IPS DF 6.9 (cell line): ENCODE measurements around the gene DRGX.

Experiments
- DNase-seq: peaks from one replicate; pipeline ENCODE4 v3.0.0-alpha.2; 2013; ENCODE audit warnings: low read depth, low spot score
- H3K27ac ChIP-seq: one replicate; pipeline ENCODE4 v1.5.1; 2013; ENCODE audit warnings: low read length, control low read depth
- H3K27me3 ChIP-seq: 2 replicates; pipeline ENCODE4 v1.6.1; 2013; ENCODE audit warnings: mild to moderate bottlenecking, low read length; ENCODE audit not compliant: control insufficient read depth, insufficient read depth
- H3K36me3 ChIP-seq: 2 replicates; pipeline ENCODE4 v1.6.1; 2013; ENCODE audit warnings: low read length; ENCODE audit not compliant: control insufficient read depth, insufficient read depth
- H3K4me1 ChIP-seq: 2 replicates; pipeline ENCODE4 v1.6.1; 2013; ENCODE audit warnings: low read length; ENCODE audit not compliant: control insufficient read depth, insufficient read depth
- H3K4me3 ChIP-seq: 2 replicates; pipeline ENCODE4 v1.5.1; 2013; ENCODE audit warnings: mild to moderate bottlenecking, low read length
- H3K9me3 ChIP-seq: 2 replicates; pipeline ENCODE4 v1.6.1; 2013; ENCODE audit warnings: low read length, inconsistent platforms; ENCODE audit not compliant: control insufficient read depth, insufficient read depth
- WGBS: extraction: QIAGEN DNeasy Blood & Tissue Kit; methylation state at CpG from one replicate; pipeline ENCODE4 v1.1.7; 2013; ENCODE audit warnings: mixed read lengths, missing lambda C conversion rate; ENCODE audit not compliant: insufficient read length, insufficient coverage; 5-methylcytosine and 5-hydroxymethylcytosine counted together

The DRGX gene

GRCh38 chr10:49382826-49383225, 13.1 kb downstream of the DRGX start:
- H3K36me3 ChIP-seq, result no peaks in the 10 kb centered on the region
- no peaks in the 10 kb centered on the region for H3K27me3 ChIP-seq
- no peaks in the 10 kb centered on the region for H3K9me3 ChIP-seq
- H3K27ac ChIP-seq, result no peak overlapping the region
- H3K4me1 ChIP-seq, result no peaks in the 10 kb centered on the region
- DNase-seq, result no peak
- no peak overlapping the region for H3K4me3 ChIP-seq
- WGBS, result no CpG with 5 or more reads among the region's 5 CpGs

DNA sequence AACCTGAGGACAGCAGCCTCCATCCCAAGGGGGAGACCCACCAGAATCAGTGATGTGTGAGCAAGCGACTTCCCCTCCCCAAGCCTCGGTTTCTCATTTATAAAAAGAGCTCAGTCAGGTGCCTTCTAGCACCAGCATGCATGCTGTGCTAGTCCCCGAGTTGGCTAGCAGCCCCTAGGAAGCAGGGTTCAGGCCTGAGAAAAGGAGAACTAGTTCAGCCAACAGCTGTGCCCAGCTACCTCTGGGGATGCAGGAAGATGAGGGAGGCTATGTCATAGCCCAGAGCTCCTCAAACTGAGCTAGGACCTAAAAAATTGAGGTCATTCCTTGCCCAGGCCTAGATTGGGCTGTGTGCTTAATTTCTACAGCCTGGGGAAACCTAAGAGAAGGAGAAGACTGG, 13.7 kb downstream of the DRGX start:
- Histone ChIP-seq H3K27me3 (no peaks in the 10 kb centered on the region), H3K4me3 (no peak overlapping the region), H3K27ac (no peak overlapping the region), H3K4me1 (no peaks in the 10 kb centered on the region), H3K36me3 (no peaks in the 10 kb centered on the region), H3K9me3 (no peaks in the 10 kb centered on the region)
- WGBS, result no CpG with 5 or more reads among the region's 3 CpGs
- DNase-seq, result no peak

- H3K36me3 ChIP-seq, result no peaks in the 10 kb centered on the region
- no peak overlapping the region for H3K27ac ChIP-seq
- no peaks in the 10 kb centered on the region for H3K27me3 ChIP-seq
- H3K9me3 ChIP-seq, result no peaks in the 10 kb centered on the region
- no peak for DNase-seq
- no CpG with 5 or more reads among the region's 14 CpGs for WGBS
- no peak overlapping the region for H3K4me3 ChIP-seq
- no peaks in the 10 kb centered on the region for H3K4me1 ChIP-seq
Measured at GRCh38 chr10:49381111-49381900, 14.6 kb downstream of the DRGX start.

GRCh38 chr10:49379596-49380410, 16.1 kb downstream of the DRGX start:
- H3K4me3 ChIP-seq, result no peak overlapping the region
- H3K9me3 ChIP-seq, result no peaks in the 10 kb centered on the region
- no peaks in the 10 kb centered on the region for H3K27me3 ChIP-seq
- no peaks in the 10 kb centered on the region for H3K36me3 ChIP-seq
- WGBS, result no CpG with 5 or more reads among the region's 13 CpGs
- H3K27ac ChIP-seq, result no peak overlapping the region
- H3K4me1 ChIP-seq, result no peaks in the 10 kb centered on the region
- DNase-seq, result no peak

DNA sequence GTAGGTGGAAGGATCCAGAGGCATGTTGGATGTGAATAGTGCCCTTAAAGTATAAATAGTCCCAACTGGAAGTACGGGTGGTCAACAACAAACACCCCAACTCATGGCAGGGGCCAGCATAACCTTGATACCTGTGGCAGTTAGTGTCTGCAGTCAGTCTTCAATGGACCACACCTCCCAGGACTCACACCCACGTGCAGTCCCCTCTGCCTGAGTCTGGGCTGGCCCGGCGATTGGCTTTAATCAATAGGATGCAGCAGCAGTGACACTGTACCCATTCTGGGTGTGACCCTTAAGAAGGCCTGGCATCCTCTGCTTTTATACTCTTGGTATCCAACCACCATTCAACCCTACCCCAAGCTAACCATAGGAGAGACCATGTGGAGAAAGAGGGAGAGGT, 18.6 kb downstream of the DRGX start:
- no CpG with 5 or more reads among the region's 4 CpGs for WGBS
- Histone ChIP-seq H3K27ac (no peak overlapping the region), H3K36me3 (no peaks in the 10 kb centered on the region)

DNA sequence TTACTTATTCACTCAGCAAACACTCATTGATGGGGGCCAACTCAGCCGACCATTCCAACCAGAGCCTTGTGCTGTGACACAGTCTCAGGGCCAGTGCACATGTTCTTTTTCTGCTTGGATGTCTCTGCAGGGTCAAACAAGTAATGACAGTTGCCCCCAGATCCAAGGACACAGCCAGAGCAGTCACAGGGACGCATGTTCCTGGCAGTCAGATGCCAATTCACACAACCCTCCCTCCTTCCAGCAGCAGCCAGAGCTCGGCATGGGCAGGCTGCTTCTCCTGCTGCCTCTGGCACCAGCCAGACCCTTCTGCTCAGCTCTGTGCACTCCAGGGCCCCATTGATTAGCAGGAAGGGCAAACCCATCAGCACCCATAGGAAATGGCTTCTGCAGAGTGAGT, 20.3 kb downstream of the DRGX start:
- Histone ChIP-seq H3K36me3 (no peaks in the 10 kb centered on the region), H3K27ac (no peak overlapping the region), H3K27me3 (no peaks in the 10 kb centered on the region; the same call in 1 of the 2 replicates), H3K4me3 (no peak overlapping the region), H3K9me3 (no peaks in the 10 kb centered on the region), H3K4me1 (no peaks in the 10 kb centered on the region)
- DNase-seq, result no peak
- no CpG with 5 or more reads among the region's 3 CpGs for WGBS

More for the DNA sequence above, 18.6 kb downstream of the DRGX start:
- Histone ChIP-seq H3K4me3 (no peak overlapping the region), H3K27me3 (no peaks in the 10 kb centered on the region; the same call in 1 of the 2 replicates), H3K9me3 (no peaks in the 10 kb centered on the region), H3K4me1 (no peaks in the 10 kb centered on the region)
- no peak for DNase-seq

DNA sequence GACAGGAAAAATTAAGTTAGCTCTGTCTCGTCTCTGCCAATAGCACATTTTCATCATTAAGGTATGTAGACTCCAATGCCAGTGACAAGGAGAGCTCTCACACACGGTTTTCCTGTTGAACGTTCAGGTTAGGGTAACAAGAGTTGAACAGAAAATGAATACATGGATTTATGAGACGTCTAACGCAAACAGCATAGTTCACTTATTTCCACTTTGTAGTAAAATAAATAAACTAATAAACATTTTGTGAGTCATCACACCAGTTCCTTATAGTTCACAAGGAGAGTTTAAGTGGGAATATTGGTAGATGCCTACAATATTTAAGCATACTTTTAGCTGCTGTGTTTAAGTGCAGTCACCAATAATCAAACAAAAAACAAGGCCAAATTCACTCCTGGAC, 21.1 kb downstream of the DRGX start:
- Histone ChIP-seq H3K27me3 (no peaks in the 10 kb centered on the region; the same call in 1 of the 2 replicates), H3K4me3 (no peak overlapping the region), H3K27ac (no peak overlapping the region), H3K4me1 (no peaks in the 10 kb centered on the region), H3K9me3 (no peaks in the 10 kb centered on the region), H3K36me3 (no peaks in the 10 kb centered on the region)
- no CpG with 5 or more reads among the region's 5 CpGs for WGBS
- DNase-seq, result no peak

DNA sequence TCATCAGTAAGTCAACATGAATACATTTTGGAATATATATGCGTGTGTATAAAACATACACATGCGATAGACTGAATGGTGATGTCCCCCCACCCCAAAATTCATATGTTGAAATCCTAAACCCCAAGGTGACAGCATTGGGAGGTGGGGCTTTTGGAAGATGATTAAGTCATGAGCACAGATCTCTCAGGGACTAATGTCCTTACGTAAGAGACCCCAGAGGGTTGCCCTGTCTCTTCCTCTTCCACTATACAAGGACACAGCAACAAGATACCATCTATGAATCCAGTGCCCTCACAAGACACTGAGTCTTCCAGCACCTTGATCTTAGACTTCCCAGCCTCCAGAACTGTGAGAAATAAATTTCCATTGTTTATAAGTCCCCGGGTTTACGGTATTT, 22.5 kb downstream of the DRGX start:
- Histone ChIP-seq H3K27me3 (no peaks in the 10 kb centered on the region; the same call in 1 of the 2 replicates), H3K36me3 (no peaks in the 10 kb centered on the region), H3K27ac (no peak overlapping the region), H3K9me3 (no peaks in the 10 kb centered on the region), H3K4me1 (no peaks in the 10 kb centered on the region), H3K4me3 (no peak overlapping the region)
- no CpG with 5 or more reads among the region's 5 CpGs for WGBS
- no peak for DNase-seq

GRCh38 chr10:49371967-49372366, 23.9 kb downstream of the DRGX start:
- DNase-seq, result no peak
- WGBS, result no CpG with 5 or more reads among the region's 3 CpGs

DNA sequence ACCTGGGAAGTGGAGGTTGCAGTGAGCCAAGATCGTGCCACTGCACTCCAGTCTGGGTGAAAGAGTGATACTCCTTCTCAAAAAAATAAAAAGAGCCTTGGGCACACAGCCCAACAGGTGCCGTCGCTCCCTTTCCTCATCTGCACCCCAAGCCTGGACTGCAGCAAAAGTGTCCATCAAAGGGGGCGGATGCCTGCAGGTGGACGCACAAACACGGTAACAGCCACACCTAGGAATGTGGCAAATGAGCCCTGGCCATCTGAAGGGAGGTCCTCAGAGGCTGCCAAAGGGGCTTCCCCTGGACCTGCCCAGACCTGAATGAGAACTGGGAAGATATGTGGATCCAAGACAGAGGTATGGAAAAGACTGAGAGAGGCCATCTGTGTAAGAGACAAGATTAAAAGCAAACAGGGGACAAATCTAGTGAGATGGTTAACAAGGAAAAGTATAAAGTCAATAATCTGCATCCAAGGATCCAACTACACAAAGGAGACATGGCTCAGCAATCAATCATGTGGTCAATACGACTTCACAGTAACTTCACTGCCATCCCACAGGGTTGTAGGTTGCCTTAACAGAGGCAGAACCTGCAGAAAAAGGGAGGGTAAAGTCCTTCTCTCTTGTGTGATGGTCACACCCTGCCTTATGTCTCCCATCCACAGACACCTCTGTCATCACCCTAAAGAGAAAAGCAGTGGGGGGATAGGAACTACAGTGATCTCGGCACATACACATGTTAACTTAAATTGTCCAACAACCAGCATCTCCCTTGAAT, 25.4 kb downstream of the DRGX start:
- H3K36me3 ChIP-seq, result no peaks in the 10 kb centered on the region
- no CpG with 5 or more reads among the region's 8 CpGs for WGBS
- no peak overlapping the region for H3K4me3 ChIP-seq
- no peaks in the 10 kb centered on the region; the same call in 1 of the 2 replicates for H3K27me3 ChIP-seq
- H3K4me1 ChIP-seq, result no peaks in the 10 kb centered on the region
- no peak for DNase-seq
- H3K27ac ChIP-seq, result no peak overlapping the region
- H3K9me3 ChIP-seq, result no peaks in the 10 kb centered on the region

More at GRCh38 chr10:49371967-49372366, 23.9 kb downstream of the DRGX start:
- Histone ChIP-seq H3K27me3 (no peaks in the 10 kb centered on the region; the same call in 1 of the 2 replicates), H3K27ac (no peak overlapping the region), H3K36me3 (no peaks in the 10 kb centered on the region), H3K4me3 (no peak overlapping the region), H3K9me3 (no peaks in the 10 kb centered on the region), H3K4me1 (no peaks in the 10 kb centered on the region)
